Measurements from ENCODE around the gene SAP30BP. TPM values are rescaled to one million over a fixed set of nuclear protein-coding genes. Genes with fewer than 3 reads are reported as not detected.

The SAP30BP gene
- total and polyA plus RNA-seq, 2 of the 13 experiments (the other 11 are each of a cell fraction or from before 2014, with no cell fraction given), result 67.7 to 99.4 TPM

GRCh38 chr17:75749545-75750389 lies 82.6 kb downstream of the SAP30BP start (continued):
- TF ChIP-seq TFE3 (CRISPR knock-in tag; IDR thresholded peaks at IDR 0.05), result no peak
- TF ChIP-seq NFKB2 (CRISPR knock-in tag; IDR thresholded peaks at IDR 0.05; ENCODE audit: borderline replicate concordance), result peak; percentile 19; the same call in 1 of the 2 replicates
- TF ChIP-seq, protein P1, sequence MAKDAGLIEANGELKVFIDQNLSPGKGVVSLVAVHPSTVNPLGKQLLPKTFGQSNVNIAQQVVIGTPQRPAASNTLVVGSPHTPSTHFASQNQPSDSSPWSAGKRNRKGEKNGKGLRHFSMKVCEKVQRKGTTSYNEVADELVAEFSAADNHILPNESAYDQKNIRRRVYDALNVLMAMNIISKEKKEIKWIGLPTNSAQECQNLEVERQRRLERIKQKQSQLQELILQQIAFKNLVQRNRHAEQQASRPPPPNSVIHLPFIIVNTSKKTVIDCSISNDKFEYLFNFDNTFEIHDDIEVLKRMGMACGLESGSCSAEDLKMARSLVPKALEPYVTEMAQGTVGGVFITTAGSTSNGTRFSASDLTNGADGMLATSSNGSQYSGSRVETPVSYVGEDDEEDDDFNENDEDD (CRISPR knock-in tag; IDR thresholded peaks at IDR 0.05; ENCODE audit: borderline replicate concordance), result no peak
- no peak for TF ChIP-seq ZNF12 (CRISPR knock-in tag; IDR thresholded peaks at IDR 0.05)
- no peak for TF ChIP-seq ZZZ3 (CRISPR knock-in tag; IDR thresholded peaks at IDR 0.05; ENCODE audit: borderline replicate concordance)
- no peak for TF ChIP-seq ZNF143 (CRISPR knock-in tag; IDR thresholded peaks at IDR 0.05)
- no peak; the same call in 1 of the 2 replicates for TF ChIP-seq ZFP90 (CRISPR knock-in tag; IDR thresholded peaks at IDR 0.05; ENCODE audit: borderline replicate concordance)
- TF ChIP-seq, protein P2, sequence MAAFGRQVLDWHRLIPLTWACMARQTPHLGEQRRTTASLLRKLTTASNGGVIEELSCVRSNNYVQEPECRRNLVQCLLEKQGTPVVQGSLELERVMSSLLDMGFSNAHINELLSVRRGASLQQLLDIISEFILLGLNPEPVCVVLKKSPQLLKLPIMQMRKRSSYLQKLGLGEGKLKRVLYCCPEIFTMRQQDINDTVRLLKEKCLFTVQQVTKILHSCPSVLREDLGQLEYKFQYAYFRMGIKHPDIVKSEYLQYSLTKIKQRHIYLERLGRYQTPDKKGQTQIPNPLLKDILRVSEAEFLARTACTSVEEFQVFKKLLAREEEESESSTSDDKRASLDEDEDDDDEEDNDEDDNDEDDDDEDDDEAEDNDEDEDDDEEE (CRISPR knock-in tag; IDR thresholded peaks at IDR 0.05), result no peak
- TF ChIP-seq THAP8 (CRISPR knock-in tag; IDR thresholded peaks at IDR 0.05; ENCODE audit: borderline replicate concordance), result no peak
- TF ChIP-seq ZNF672 (CRISPR knock-in tag; IDR thresholded peaks at IDR 0.05), result no peak
- TF ChIP-seq RBM39 (IDR thresholded peaks at IDR 0.05; ENCODE audit: low read depth, low read length, poor library complexity, severe bottlenecking), result no peak
- TF ChIP-seq, protein P3, sequence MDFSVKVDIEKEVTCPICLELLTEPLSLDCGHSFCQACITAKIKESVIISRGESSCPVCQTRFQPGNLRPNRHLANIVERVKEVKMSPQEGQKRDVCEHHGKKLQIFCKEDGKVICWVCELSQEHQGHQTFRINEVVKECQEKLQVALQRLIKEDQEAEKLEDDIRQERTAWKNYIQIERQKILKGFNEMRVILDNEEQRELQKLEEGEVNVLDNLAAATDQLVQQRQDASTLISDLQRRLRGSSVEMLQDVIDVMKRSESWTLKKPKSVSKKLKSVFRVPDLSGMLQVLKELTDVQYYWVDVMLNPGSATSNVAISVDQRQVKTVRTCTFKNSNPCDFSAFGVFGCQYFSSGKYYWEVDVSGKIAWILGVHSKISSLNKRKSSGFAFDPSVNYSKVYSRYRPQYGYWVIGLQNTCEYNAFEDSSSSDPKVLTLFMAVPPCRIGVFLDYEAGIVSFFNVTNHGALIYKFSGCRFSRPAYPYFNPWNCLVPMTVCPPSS (IDR thresholded peaks at IDR 0.05), result no peak
- no peak for TF ChIP-seq ZSCAN31 (CRISPR knock-in tag; IDR thresholded peaks at IDR 0.05; ENCODE audit: low read depth)
- TF ChIP-seq, protein P4, sequence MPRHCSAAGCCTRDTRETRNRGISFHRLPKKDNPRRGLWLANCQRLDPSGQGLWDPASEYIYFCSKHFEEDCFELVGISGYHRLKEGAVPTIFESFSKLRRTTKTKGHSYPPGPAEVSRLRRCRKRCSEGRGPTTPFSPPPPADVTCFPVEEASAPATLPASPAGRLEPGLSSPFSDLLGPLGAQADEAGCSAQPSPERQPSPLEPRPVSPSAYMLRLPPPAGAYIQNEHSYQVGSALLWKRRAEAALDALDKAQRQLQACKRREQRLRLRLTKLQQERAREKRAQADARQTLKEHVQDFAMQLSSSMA (CRISPR knock-in tag; IDR thresholded peaks at IDR 0.05), result no peak
- TF ChIP-seq ZNF160 (CRISPR knock-in tag; IDR thresholded peaks at IDR 0.05), result no peak
- TF ChIP-seq MAF1 (CRISPR knock-in tag; IDR thresholded peaks at IDR 0.05; ENCODE audit: borderline replicate concordance), result no peak
- TF ChIP-seq RBM22 (optimal IDR thresholded peaks at IDR 0.05; ENCODE audit: low read length), result no peak
- TF ChIP-seq, protein P5, sequence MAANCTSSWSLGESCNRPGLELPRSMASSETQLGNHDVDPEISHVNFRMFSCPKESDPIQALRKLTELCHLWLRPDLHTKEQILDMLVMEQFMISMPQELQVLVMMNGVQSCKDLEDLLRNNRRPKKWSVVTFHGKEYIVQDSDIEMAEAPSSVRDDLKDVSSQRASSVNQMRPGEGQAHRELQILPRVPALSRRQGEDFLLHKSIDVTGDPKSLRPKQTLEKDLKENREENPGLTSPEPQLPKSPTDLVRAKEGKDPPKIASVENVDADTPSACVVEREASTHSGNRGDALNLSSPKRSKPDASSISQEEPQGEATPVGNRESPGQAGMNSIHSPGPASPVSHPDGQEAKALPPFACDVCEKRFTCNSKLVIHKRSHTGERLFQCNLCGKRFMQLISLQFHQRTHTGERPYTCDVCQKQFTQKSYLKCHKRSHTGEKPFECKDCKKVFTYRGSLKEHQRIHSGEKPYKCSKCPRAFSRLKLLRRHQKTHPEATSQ (CRISPR knock-in tag; IDR thresholded peaks at IDR 0.05; ENCODE audit: borderline replicate concordance), result no peak
- TF ChIP-seq ZNF24 (IDR thresholded peaks at IDR 0.05), result no peak
- TF ChIP-seq ZNF296 (CRISPR knock-in tag; conservative IDR thresholded peaks at IDR 0.05), result no peak
